HG03354 (cell line): ENCODE measurements around the gene CYP2W1.
"Not testable (repeated sequence)": the region's sequence is repeated elsewhere in the genome, so short reads cannot be mapped to it uniquely, and the experiment has no call there.

Source experiments
- ATAC-seq: cut with Tn5 transposase; IDR thresholded peaks from one replicate; pipeline ENCODE4 v1.9.1; 2021; ENCODE audit warnings: mild to moderate bottlenecking; ENCODE audit not compliant: unreplicated experiment, poor library complexity, severe bottlenecking

CYP2W1 gene

GRCh38 chr7:983004-983615 lies at the start of gene CYP2W1:
CYP2W1 (plus strand) TSS chr7:983181; CDS start chr7:983212, 31 bp downstream.
- ATAC-seq, result no peak

GRCh38 chr7:934469-935163 lies 48.4 kb upstream of the CYP2W1 start:
- ATAC-seq, result no peak

GRCh38 chr7:935164-935873 lies 47.7 kb upstream of the CYP2W1 start:
- no peak for ATAC-seq

GRCh38 chr7:935874-936385 lies 47.1 kb upstream of the CYP2W1 start:
- ATAC-seq, result no peak

GRCh38 chr7:936386-937054 lies 46.5 kb upstream of the CYP2W1 start:
- peak; percentile 78 for ATAC-seq

GRCh38 chr7:937856-938484 lies 45.0 kb upstream of the CYP2W1 start:
- no peak for ATAC-seq

- no peak for ATAC-seq
Observed at GRCh38 chr7:938546-939185, 44.3 kb upstream of the CYP2W1 start.

- no peak for ATAC-seq
Observed at GRCh38 chr7:939843-940242, 43.1 kb upstream of the CYP2W1 start.

- ATAC-seq, result no peak
Observed at GRCh38 chr7:940599-941408, 42.2 kb upstream of the CYP2W1 start.

- ATAC-seq, result not testable (repeated sequence)
Observed at GRCh38 chr7:943793-944192, 39.2 kb upstream of the CYP2W1 start.

GRCh38 chr7:944744-945143 lies 38.2 kb upstream of the CYP2W1 start:
- no peak for ATAC-seq

- no peak for ATAC-seq
Observed at GRCh38 chr7:945147-945555, 37.8 kb upstream of the CYP2W1 start.

- ATAC-seq, result no peak
Observed at GRCh38 chr7:945556-946255, 37.3 kb upstream of the CYP2W1 start.

GRCh38 chr7:946256-946996 lies 36.6 kb upstream of the CYP2W1 start:
- no peak for ATAC-seq

GRCh38 chr7:947391-948210 lies 35.4 kb upstream of the CYP2W1 start:
- no peak for ATAC-seq
